HEK293 (cell line): Measurements from ENCODE around the gene DDIT4.
A peak's percentile ranks its signal among the peaks of the same experiment; 100 is the strongest.

Experiments used
- CTCF ChIA-PET: fragments of 350-600 bp; formaldehyde crosslinking; extraction: SDS; loops from one replicate; lab custom pipeline; 2021; ENCODE audit warnings: antibody characterized with exemption; lab: Yijun Ruan, JAX
- POLR2A ChIA-PET: fragments of 300-600 bp; formaldehyde crosslinking; extraction: SDS; loops from one replicate; lab custom pipeline; 2020; ENCODE audit warnings: antibody characterized with exemption, inconsistent platforms; lab: Yijun Ruan, JAX
- H3K27ac ChIP-seq: fragments of 200-500 bp; sonication (Bioruptor generic); 2 replicates; pipeline ENCODE4 v1.5.1; 2014; ENCODE audit warnings: low read depth, low read length, control low read depth, inconsistent platforms; ENCODE audit errors: extremely low read depth
- H3K36me3 ChIP-seq, 2 experiments: fragments of 200-500 bp in 1 of 2; sonication (Bioruptor generic) in 1 of 2; 1 replicate in 1 of 2; 2 replicates in 1 of 2; pipeline ENCODE4 v1.5.1; 2014 to 2017; ENCODE audit warnings: inconsistent platforms in 2 of 2, low read length in 2 of 2; ENCODE audit not compliant: control insufficient read depth in 2 of 2, insufficient read depth in 1 of 2
- H3K4me1 ChIP-seq: fragments of 200-500 bp; sonication (Bioruptor generic); 2 replicates; pipeline ENCODE4 v1.5.1; 2014; ENCODE audit warnings: mild to moderate bottlenecking, low read length, inconsistent platforms; ENCODE audit not compliant: control insufficient read depth, insufficient read depth
- H3K4me3 ChIP-seq: 2 replicates; pipeline ENCODE4 v1.5.1; 2011; ENCODE audit warnings: low read depth, mild to moderate bottlenecking, control low read depth, low read length, moderate library complexity
- H3K9me3 ChIP-seq: fragments of 200-500 bp; sonication (Bioruptor generic); 2 replicates; pipeline ENCODE4 v1.5.1; 2014; ENCODE audit warnings: low read depth, low read length, inconsistent platforms; ENCODE audit not compliant: control insufficient read depth, insufficient read depth
- BCL11A ChIP-seq: fragments of 450-650 bp; formaldehyde crosslinking; IDR thresholded peaks from 2 replicates; pipeline ENCODE4 v1.5.1; 2016; ENCODE audit warnings: low read depth, missing biosample characterization, missing genetic modification characterization
- GLIS1 ChIP-seq: fragments of 450-650 bp; formaldehyde crosslinking; IDR thresholded peaks from 2 replicates; pipeline ENCODE4 v1.5.1; 2016; ENCODE audit warnings: missing biosample characterization, missing genetic modification characterization
- GLIS2 ChIP-seq: fragments of 450-650 bp; formaldehyde crosslinking; IDR thresholded peaks from 2 replicates; pipeline ENCODE4 v1.5.1; 2016; ENCODE audit warnings: missing biosample characterization, missing genetic modification characterization
- HOXA7 ChIP-seq: sonication (generic); formaldehyde crosslinking; IDR thresholded peaks from 2 replicates; pipeline ENCODE4 v1.8.1; 2022; ENCODE audit warnings: missing genetic modification reagents, borderline replicate concordance
- KLF17 ChIP-seq: fragments of 450-650 bp; formaldehyde crosslinking; IDR thresholded peaks from 2 replicates; pipeline ENCODE4 v1.5.1; 2016; ENCODE audit warnings: missing biosample characterization, missing genetic modification characterization
- ZIC2 ChIP-seq: fragments of 450-650 bp; formaldehyde crosslinking; IDR thresholded peaks from 2 replicates; pipeline ENCODE4 v1.5.1; 2016; ENCODE audit warnings: missing biosample characterization, missing genetic modification characterization
- ZNF10 ChIP-seq: fragments of 450-650 bp; formaldehyde crosslinking; IDR thresholded peaks from 2 replicates; pipeline ENCODE4 v1.5.1; 2017; ENCODE audit warnings: missing biosample characterization, missing genetic modification characterization
- ZNF175 ChIP-seq: fragments of 450-650 bp; formaldehyde crosslinking; IDR thresholded peaks from 2 replicates; pipeline ENCODE4 v1.5.1; 2016; ENCODE audit warnings: missing biosample characterization, missing genetic modification characterization
- ZNF239 ChIP-seq: fragments of 450-650 bp; formaldehyde crosslinking; IDR thresholded peaks from 2 replicates; pipeline ENCODE4 v1.5.1; 2016; ENCODE audit warnings: missing biosample characterization, missing genetic modification characterization
- ZNF350 ChIP-seq: fragments of 450-650 bp; formaldehyde crosslinking; IDR thresholded peaks from 2 replicates; pipeline ENCODE4 v1.5.0; 2017; ENCODE audit warnings: missing biosample characterization, mild to moderate bottlenecking, missing genetic modification characterization
- ZNF366 ChIP-seq: fragments of 450-650 bp; formaldehyde crosslinking; conservative IDR thresholded peaks from 2 replicates; pipeline ENCODE4 v1.5.1; 2016; ENCODE audit warnings: missing biosample characterization, missing genetic modification characterization
- ZNF423 ChIP-seq: fragments of 450-650 bp; formaldehyde crosslinking; IDR thresholded peaks from 2 replicates; pipeline ENCODE4 v1.5.1; 2016; ENCODE audit warnings: missing biosample characterization, missing genetic modification characterization
- ZNF558 ChIP-seq: fragments of 450-650 bp; formaldehyde crosslinking; IDR thresholded peaks from 2 replicates; pipeline ENCODE4 v1.5.1; 2016; ENCODE audit warnings: missing biosample characterization, missing genetic modification characterization
- ZNF704 ChIP-seq: fragments of 450-650 bp; formaldehyde crosslinking; IDR thresholded peaks from 2 replicates; pipeline ENCODE4 v1.5.1; 2016; ENCODE audit warnings: missing biosample characterization, missing genetic modification characterization
- ZNF792 ChIP-seq: fragments of 450-650 bp; formaldehyde crosslinking; IDR thresholded peaks from 2 replicates; pipeline ENCODE4 v1.5.1; 2016; ENCODE audit warnings: missing biosample characterization, missing genetic modification characterization
- ZSCAN16 ChIP-seq: fragments of 450-650 bp; formaldehyde crosslinking; IDR thresholded peaks from 2 replicates; pipeline ENCODE4 v1.5.1; 2016; ENCODE audit warnings: missing biosample characterization, missing genetic modification characterization
- TF ChIP-seq, protein P1 (sequence below): fragments of 450-650 bp; formaldehyde crosslinking; IDR thresholded peaks from 2 replicates; pipeline ENCODE4; 2016; ENCODE audit warnings: missing biosample characterization, missing genetic modification characterization
- TF ChIP-seq, protein P2 (sequence below): fragments of 450-650 bp; formaldehyde crosslinking; IDR thresholded peaks from 2 replicates; pipeline ENCODE4 v1.5.1; 2017; ENCODE audit warnings: missing biosample characterization, missing genetic modification characterization
- TF ChIP-seq, protein P3 (sequence below): fragments of 450-650 bp; formaldehyde crosslinking; IDR thresholded peaks from 2 replicates; pipeline ENCODE4 v1.5.1; 2016; ENCODE audit warnings: missing biosample characterization, missing genetic modification characterization

DDIT4 gene

GRCh38 chr10:72275351-72276012, 1.8 kb downstream of the DDIT4 start (continued):
- no peak; the same call in 1 of the 2 replicates for TF ChIP-seq ZNF792
- no peak for TF ChIP-seq HOXA7 (CRISPR knock-in tag)
- TF ChIP-seq ZSCAN16 (tag by site-specific recombination) = no peak
- no peak for TF ChIP-seq ZNF423 (tag by site-specific recombination)

- H3K36me3 ChIP-seq = peaks cover 0 to 16% of the 10 kb centered on the region in 2 experiments; a peak in 1 of 3 replicates
- TF ChIP-seq, protein P1, sequence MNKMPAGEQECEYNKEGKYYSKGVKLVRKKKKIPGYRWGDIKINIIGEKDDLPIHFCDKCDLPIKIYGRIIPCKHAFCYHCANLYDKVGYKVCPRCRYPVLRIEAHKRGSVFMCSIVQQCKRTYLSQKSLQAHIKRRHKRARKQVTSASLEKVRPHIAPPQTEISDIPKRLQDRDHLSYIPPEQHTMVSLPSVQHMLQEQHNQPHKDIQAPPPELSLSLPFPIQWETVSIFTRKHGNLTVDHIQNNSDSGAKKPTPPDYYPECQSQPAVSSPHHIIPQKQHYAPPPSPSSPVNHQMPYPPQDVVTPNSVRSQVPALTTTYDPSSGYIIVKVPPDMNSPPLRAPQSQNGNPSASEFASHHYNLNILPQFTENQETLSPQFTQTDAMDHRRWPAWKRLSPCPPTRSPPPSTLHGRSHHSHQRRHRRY (tag by site-specific recombination) = peak; percentile 64; the same call in 1 of the 2 replicates
- TF ChIP-seq KLF17 (no peak), ZNF366 (0 out of 2 replicates have a peak, but pooled peaks have one; percentile 1), ZNF175 (tag by site-specific recombination) (no peak), ZNF350 (tag by site-specific recombination) (no peak), BCL11A (no peak), ZNF10 (tag by site-specific recombination) (no peak), ZIC2 (tag by site-specific recombination) (peak; percentile 28; the same call in 1 of the 2 replicates), GLIS1 (tag by site-specific recombination) (peak; percentile 91), ZNF558 (no peak), ZNF704 (tag by site-specific recombination) (no peak), ZNF239 (tag by site-specific recombination) (no peak), GLIS2 (tag by site-specific recombination) (peak; percentile 36; the same call in 1 of the 2 replicates)
- TF ChIP-seq, protein P2, sequence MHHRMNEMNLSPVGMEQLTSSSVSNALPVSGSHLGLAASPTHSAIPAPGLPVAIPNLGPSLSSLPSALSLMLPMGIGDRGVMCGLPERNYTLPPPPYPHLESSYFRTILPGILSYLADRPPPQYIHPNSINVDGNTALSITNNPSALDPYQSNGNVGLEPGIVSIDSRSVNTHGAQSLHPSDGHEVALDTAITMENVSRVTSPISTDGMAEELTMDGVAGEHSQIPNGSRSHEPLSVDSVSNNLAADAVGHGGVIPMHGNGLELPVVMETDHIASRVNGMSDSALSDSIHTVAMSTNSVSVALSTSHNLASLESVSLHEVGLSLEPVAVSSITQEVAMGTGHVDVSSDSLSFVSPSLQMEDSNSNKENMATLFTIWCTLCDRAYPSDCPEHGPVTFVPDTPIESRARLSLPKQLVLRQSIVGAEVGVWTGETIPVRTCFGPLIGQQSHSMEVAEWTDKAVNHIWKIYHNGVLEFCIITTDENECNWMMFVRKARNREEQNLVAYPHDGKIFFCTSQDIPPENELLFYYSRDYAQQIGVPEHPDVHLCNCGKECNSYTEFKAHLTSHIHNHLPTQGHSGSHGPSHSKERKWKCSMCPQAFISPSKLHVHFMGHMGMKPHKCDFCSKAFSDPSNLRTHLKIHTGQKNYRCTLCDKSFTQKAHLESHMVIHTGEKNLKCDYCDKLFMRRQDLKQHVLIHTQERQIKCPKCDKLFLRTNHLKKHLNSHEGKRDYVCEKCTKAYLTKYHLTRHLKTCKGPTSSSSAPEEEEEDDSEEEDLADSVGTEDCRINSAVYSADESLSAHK (tag by site-specific recombination) = 0 out of 2 replicates have a peak, but pooled peaks have one; percentile 20
- TF ChIP-seq, protein P3, sequence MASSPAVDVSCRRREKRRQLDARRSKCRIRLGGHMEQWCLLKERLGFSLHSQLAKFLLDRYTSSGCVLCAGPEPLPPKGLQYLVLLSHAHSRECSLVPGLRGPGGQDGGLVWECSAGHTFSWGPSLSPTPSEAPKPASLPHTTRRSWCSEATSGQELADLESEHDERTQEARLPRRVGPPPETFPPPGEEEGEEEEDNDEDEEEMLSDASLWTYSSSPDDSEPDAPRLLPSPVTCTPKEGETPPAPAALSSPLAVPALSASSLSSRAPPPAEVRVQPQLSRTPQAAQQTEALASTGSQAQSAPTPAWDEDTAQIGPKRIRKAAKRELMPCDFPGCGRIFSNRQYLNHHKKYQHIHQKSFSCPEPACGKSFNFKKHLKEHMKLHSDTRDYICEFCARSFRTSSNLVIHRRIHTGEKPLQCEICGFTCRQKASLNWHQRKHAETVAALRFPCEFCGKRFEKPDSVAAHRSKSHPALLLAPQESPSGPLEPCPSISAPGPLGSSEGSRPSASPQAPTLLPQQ (tag by site-specific recombination) = peak; percentile 62
- TF ChIP-seq, all 188 proteins: peak for 7
- no peak overlapping the region for H3K4me3 ChIP-seq
- ChIA-PET POLR2A (interaction anchor here (0.5 to 5.1 kb wide), 13 partner anchors 9 to 415 kb away, joined by 3 to 120 read pairs (median 10); no protein-coding TSS in a partner anchor), CTCF (interaction anchor here (0.5 to 4.5 kb wide), 9 partner anchors 16 to 602 kb away, joined by 3 to 52 read pairs (median 3); no protein-coding TSS in a partner anchor)
- peak overlapping the region; percentile 99 for H3K27ac ChIP-seq
- no peaks in the 10 kb centered on the region for H3K9me3 ChIP-seq
- H3K4me1 ChIP-seq = peaks cover 7% of the 10 kb centered on the region
Observed at GRCh38 chr10:72276013-72276387, 2.3 kb downstream of the DDIT4 start.
